SK-N-SH treated with all-trans-retinoic acid at 6 μM for 48 hours (cell line): ENCODE results near the gene SLC25A34.

ENCODE experiments used
- ATAC-seq: fragments of 200-7000 bp; cut with Tn5 transposase; 3 replicates; pipeline ENCODE4 v1.9.1; 2020; ENCODE audit warnings: mild to moderate bottlenecking, moderate library complexity
- BACH2 ChIP-seq: fragments of 250-450 bp; sonication (Bioruptor Pico); IDR thresholded peaks from 2 replicates; pipeline ENCODE4 v1.9.0; 2021; ENCODE audit warnings: mild to moderate bottlenecking, borderline replicate concordance
- CREB5 ChIP-seq: fragments of 250-450 bp; sonication (Bioruptor Pico); IDR thresholded peaks from 2 replicates; pipeline ENCODE4 v1.5.1; 2020; ENCODE audit warnings: low read depth, mild to moderate bottlenecking, moderate library complexity
- CSDC2 ChIP-seq: fragments of 250-450 bp; sonication (Bioruptor Pico); IDR thresholded peaks from 2 replicates; pipeline ENCODE4 v1.5.0; 2020; ENCODE audit warnings: mild to moderate bottlenecking, moderate library complexity
- CSRNP3 ChIP-seq: fragments of 250-450 bp; sonication (Bioruptor Pico); IDR thresholded peaks from 2 replicates; pipeline ENCODE4 v1.5.1; 2021; ENCODE audit warnings: mild to moderate bottlenecking, moderate library complexity
- ESRRG ChIP-seq: fragments of 250-450 bp; sonication (Bioruptor Pico); IDR thresholded peaks from 2 replicates; pipeline ENCODE4 v1.6.1; 2021; ENCODE audit warnings: mild to moderate bottlenecking
- GLIS3 ChIP-seq: fragments of 250-450 bp; sonication (Bioruptor Pico); IDR thresholded peaks from 2 replicates; pipeline ENCODE4 v1.5.0; 2020; ENCODE audit warnings: mild to moderate bottlenecking, moderate library complexity
- ISL1 ChIP-seq: fragments of 250-450 bp; sonication (Bioruptor Pico); IDR thresholded peaks from 2 replicates; pipeline ENCODE4 v2.1.2; 2022; ENCODE audit warnings: mild to moderate bottlenecking, moderate library complexity
- OSR1 ChIP-seq: fragments of 250-450 bp; sonication (Bioruptor Pico); IDR thresholded peaks from 2 replicates; pipeline ENCODE4 v1.8.0; 2022; ENCODE audit warnings: moderate library complexity, mild to moderate bottlenecking, inconsistent platforms
- PATZ1 ChIP-seq: fragments of 250-450 bp; sonication (Bioruptor Pico); IDR thresholded peaks from 2 replicates; pipeline ENCODE4 v1.8.0; 2020; ENCODE audit warnings: mild to moderate bottlenecking, moderate library complexity, borderline replicate concordance
- POU6F1 ChIP-seq: fragments of 250-450 bp; sonication (Bioruptor Pico); IDR thresholded peaks from 2 replicates; pipeline ENCODE4 v1.8.0; 2021; ENCODE audit warnings: low read depth, mild to moderate bottlenecking, moderate library complexity, borderline replicate concordance
- PPARA ChIP-seq: fragments of 250-450 bp; sonication (Bioruptor Pico); IDR thresholded peaks from 2 replicates; pipeline ENCODE4 v1.5.0; 2020; ENCODE audit warnings: mild to moderate bottlenecking, borderline replicate concordance
- RARB ChIP-seq: fragments of 250-450 bp; sonication (Bioruptor Pico); IDR thresholded peaks from 2 replicates; pipeline ENCODE4 v1.8.0; 2021; ENCODE audit warnings: mild to moderate bottlenecking, moderate library complexity
- TCF4 ChIP-seq: fragments of 250-450 bp; sonication (Bioruptor Pico); IDR thresholded peaks from 2 replicates; pipeline ENCODE4 v1.8.0; 2021; ENCODE audit warnings: mild to moderate bottlenecking, moderate library complexity, borderline replicate concordance
- TOX ChIP-seq: fragments of 250-450 bp; sonication (Bioruptor Pico); IDR thresholded peaks from 2 replicates; pipeline ENCODE4 v1.8.0; 2021; ENCODE audit warnings: mild to moderate bottlenecking, moderate library complexity, borderline replicate concordance
- TSHZ2 ChIP-seq: fragments of 250-450 bp; sonication (Bioruptor Pico); IDR thresholded peaks from 2 replicates; pipeline ENCODE4 v1.5.0; 2020; ENCODE audit warnings: mild to moderate bottlenecking, moderate library complexity
- ZC3H10 ChIP-seq: fragments of 250-450 bp; sonication (Bioruptor Pico); IDR thresholded peaks from 2 replicates; pipeline ENCODE4 v1.5.1; 2021; ENCODE audit warnings: mild to moderate bottlenecking, moderate library complexity
- ZFP3 ChIP-seq: fragments of 250-450 bp; sonication (Bioruptor Pico); IDR thresholded peaks from 2 replicates; pipeline ENCODE4 v1.5.0; 2020; ENCODE audit warnings: mild to moderate bottlenecking, moderate library complexity
- ZFP30 ChIP-seq: fragments of 450-650 bp; formaldehyde crosslinking; IDR thresholded peaks from 2 replicates; pipeline ENCODE4 v1.5.0; 2022; ENCODE audit warnings: mild to moderate bottlenecking, moderate library complexity
- ZNF565 ChIP-seq: fragments of 450-650 bp; formaldehyde crosslinking; conservative IDR thresholded peaks from 2 replicates; pipeline ENCODE4 v1.5.0; 2020; ENCODE audit warnings: low read depth, mild to moderate bottlenecking, moderate library complexity
- ZNF70 ChIP-seq: fragments of 450-650 bp; formaldehyde crosslinking; IDR thresholded peaks from 2 replicates; pipeline ENCODE4 v1.5.0; 2020; ENCODE audit warnings: mild to moderate bottlenecking, moderate library complexity
- ZNF8 ChIP-seq: fragments of 450-650 bp; formaldehyde crosslinking; IDR thresholded peaks from 2 replicates; pipeline ENCODE4 v1.5.0; 2020; ENCODE audit warnings: mild to moderate bottlenecking, moderate library complexity

The SLC25A34 gene

GRCh38 chr1:15726508-15726907, 9.6 kb upstream of the SLC25A34 start:
- TF ChIP-seq TSHZ2 (CRISPR knock-in tag) (no peak), ZC3H10 (CRISPR knock-in tag) (no peak), ISL1 (CRISPR knock-in tag) (no peak), TCF4 (CRISPR knock-in tag) (no peak), TOX (CRISPR knock-in tag) (no peak), POU6F1 (CRISPR knock-in tag) (no peak), ZFP30 (no peak), BACH2 (no peak), RARB (CRISPR knock-in tag) (no peak), CREB5 (CRISPR knock-in tag) (no peak)
- no peak for ATAC-seq

GRCh38 chr1:15727021-15727420, 9.0 kb upstream of the SLC25A34 start:
- TF ChIP-seq PATZ1 (no peak), OSR1 (CRISPR knock-in tag) (no peak), CSRNP3 (no peak), TOX (CRISPR knock-in tag) (no peak), ZFP30 (no peak), CREB5 (CRISPR knock-in tag) (no peak), PPARA (CRISPR knock-in tag) (no peak), TCF4 (CRISPR knock-in tag) (no peak), BACH2 (no peak), GLIS3 (no peak), ZNF565 (no peak), ESRRG (CRISPR knock-in tag) (no peak), ZNF8 (no peak)

GRCh38 chr1:15727424-15727823, 8.6 kb upstream of the SLC25A34 start:
- no peak for TF ChIP-seq ZNF8
- TF ChIP-seq PPARA (CRISPR knock-in tag), result no peak
- no peak for TF ChIP-seq ZFP3
- no peak for TF ChIP-seq ZC3H10 (CRISPR knock-in tag)
- TF ChIP-seq TOX (CRISPR knock-in tag), result no peak
- TF ChIP-seq CSDC2 (CRISPR knock-in tag), result no peak
- TF ChIP-seq OSR1 (CRISPR knock-in tag), result no peak
- TF ChIP-seq ZFP30, result no peak
- no peak for TF ChIP-seq ISL1 (CRISPR knock-in tag)
- TF ChIP-seq ZNF70 (CRISPR knock-in tag), result no peak
- TF ChIP-seq TSHZ2 (CRISPR knock-in tag), result no peak
- ATAC-seq, result no peak

More at GRCh38 chr1:15727021-15727420, 9.0 kb upstream of the SLC25A34 start:
- no peak for ATAC-seq
